Activated CD4-positive, alpha-beta T cell treated with anti-CD3 and anti-CD28 coated beads, Interleukin-10, Interleukin-2, amounts not matched to agents 100 ng/mL and 50 ng/mL, durations not matched to agents 16 hours and 8 hours (primary cell): ENCODE data around the gene LILRA6.
"Not testable (repeated sequence)": the region's sequence is repeated elsewhere in the genome, so short reads cannot be mapped to it uniquely, and the experiment has no call there.

Source experiments
- DNase-seq: peaks from one replicate; pipeline ENCODE4 v3.0.0-alpha.2; 2020

LILRA6 gene

GRCh38 chr19:54229146-54229545, 13.4 kb downstream of the LILRA6 start:
- DNase-seq: no peak

DNA sequence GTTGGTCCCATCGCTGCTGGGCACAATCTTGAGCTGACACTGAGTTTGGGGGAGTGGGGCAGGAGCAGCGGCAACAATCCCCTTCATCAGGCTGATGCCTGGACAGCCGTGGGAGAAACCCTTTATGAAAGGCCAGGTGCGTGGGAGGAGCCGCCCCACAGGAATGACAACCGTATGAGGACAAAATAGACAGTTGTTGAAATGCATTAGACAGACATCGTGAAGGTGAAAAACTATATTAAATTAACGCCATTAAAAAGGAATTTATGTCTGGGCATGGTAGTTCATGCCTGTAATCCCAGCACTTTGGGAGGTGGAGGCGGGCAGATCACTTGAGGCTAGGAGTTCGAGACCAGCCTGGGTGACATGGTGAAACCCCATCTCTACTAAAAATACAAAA, 18.0 kb downstream of the LILRA6 start:
- DNase-seq: not testable (repeated sequence)

DNA sequence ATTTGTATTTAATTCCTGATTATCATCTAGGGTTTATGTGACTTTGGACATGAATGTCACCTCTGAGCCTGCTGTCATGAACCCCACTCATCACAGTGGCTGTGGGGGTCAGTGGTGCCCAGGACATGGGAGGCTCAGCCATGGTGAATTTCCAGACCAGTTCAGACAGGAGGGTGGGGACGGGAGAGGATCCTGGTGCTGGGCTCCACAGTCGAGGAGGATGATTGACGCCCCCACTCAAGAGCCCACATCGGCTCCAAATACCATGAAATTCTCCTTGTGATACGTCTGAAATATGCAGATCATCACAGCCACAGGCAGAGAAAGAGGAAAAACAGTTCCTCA, 18.7 kb downstream of the LILRA6 start:
- not testable (repeated sequence) for DNase-seq

DNA sequence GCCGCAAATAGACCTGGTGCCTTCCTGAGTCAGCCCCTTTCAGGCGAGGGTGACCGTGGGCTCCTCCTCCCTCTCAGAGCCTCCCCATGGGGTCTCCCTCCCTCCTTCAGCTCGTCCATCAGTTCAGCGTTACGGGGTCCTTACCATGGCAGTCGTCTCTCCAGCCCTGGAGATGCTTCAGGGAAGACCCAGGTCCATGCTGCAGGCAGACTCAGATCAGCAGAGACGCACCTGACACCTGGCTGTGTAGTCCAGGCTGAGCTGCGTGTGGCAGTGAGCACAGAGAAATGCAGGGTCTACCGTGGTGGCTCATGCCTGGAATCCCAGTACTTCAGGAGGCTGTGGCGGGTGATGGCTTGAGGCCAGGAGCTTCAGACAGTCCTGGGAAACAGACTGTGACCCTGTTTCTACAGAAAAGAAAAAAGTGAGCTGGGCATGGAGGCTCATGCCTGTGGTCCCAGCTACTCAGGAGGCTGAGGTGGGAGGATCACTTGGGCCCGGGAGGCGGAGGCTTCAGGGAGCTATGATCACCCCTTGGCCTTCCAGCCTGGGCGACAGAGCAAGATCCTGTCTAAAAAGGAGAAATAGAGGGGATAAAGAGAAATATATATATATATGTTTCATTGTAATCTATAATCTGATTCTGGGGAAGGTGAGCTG, 19.2 kb downstream of the LILRA6 start:
- DNase-seq: not testable (repeated sequence)

- not testable (repeated sequence) for DNase-seq
Measured at GRCh38 chr19:54222474-54223276, 19.9 kb downstream of the LILRA6 start, which contains the start of gene LILRB3. TSS of gene LILRB3 (minus strand) at chr19:54223007. CDS start at chr19:54222976, 31 bp downstream.

DNA sequence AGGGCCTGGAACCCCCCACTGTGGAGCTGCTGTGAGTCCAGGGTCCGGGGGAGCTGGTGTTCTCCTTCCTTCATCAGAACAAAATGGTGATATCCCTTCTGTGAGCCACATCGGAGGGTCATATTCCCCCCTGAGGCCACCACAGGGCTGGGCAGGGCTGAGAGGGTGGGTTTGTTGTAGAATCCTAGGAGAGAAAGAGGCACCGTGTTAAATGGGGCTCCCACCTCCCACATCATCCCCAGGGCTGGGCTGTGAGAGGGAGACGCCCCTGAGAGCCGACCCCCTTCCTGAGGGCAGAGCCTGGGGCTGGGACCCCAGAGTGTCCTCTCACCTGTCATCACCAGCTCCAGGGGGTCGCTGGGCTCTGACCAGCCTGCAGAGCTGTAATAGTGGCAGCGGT, 20.6 kb downstream of the LILRA6 start:
- not testable (repeated sequence) for DNase-seq

DNA sequence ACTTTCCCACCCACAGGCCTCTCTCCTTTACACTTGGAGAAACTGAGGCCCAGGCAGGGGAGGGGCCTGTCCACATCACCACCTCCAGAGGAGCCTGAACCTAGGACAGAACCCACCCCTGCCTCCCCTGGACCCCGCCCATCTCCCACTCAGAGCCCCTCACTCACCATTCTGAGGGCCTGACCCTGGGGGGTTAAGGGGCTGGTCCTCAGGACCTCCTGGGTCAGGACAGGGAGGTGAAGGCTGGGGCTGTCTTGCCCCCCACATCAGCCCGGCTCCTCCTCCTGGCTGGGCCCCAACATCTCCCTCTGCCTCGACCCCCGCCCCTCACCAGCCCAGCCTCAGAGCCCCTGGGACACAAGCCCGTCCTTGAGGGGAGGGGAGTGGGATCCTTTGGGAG, 22.9 kb downstream of the LILRA6 start:
- not testable (repeated sequence) for DNase-seq

DNA sequence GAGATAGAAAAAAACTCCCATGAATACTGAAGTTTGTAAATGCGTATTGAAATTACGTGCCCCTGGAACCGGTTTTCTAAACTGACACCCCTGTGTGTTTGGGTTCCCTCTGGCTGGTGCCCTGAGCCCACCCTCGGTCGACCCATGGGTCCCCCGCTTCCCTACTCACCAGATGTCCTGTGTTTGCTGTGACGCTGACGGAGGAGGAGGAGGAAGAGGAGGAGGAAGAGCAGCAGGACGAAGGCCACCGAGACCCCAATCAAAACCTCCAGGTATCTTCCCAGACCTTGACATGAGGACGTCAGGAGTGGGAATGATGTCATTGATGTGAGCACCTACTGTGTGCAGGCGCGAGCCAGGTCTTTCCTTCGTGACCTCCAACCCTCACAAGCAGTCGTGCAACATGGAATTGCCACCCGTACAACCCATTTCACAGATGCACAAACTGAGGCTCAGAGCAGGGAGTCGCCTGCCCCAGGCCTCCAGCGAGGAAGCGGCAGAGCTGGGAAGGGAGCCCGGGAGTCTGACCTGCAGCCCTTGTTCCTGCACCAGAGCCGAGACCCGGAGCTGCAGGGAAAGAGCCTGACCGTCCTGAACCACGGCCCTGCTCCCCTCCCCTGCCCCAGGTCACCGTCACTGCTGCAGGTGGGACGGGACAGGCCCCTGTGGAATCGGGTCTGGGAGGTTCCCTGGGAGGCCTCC, 23.5 kb downstream of the LILRA6 start:
- no peak for DNase-seq

DNA sequence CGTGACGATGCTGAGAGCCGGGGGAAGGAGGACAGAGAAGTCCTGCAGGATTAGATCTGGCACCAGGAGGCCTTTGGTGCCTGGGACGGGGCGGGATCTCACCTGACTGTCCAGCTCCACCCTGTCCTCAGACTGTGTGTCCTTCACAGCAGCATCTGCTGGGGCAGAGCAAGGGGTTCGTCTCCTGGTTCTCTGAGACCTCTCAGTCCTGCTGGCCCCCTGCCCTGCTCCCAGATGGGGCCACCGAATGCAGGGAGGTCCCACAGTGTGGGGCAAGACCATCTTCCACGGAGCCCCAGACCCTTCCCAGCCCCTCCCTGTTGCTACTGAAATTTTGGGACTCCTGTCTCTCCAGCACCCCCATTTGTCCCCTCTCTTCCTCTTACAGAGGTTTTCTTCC, 24.3 kb downstream of the LILRA6 start:
- DNase-seq: no peak

DNA sequence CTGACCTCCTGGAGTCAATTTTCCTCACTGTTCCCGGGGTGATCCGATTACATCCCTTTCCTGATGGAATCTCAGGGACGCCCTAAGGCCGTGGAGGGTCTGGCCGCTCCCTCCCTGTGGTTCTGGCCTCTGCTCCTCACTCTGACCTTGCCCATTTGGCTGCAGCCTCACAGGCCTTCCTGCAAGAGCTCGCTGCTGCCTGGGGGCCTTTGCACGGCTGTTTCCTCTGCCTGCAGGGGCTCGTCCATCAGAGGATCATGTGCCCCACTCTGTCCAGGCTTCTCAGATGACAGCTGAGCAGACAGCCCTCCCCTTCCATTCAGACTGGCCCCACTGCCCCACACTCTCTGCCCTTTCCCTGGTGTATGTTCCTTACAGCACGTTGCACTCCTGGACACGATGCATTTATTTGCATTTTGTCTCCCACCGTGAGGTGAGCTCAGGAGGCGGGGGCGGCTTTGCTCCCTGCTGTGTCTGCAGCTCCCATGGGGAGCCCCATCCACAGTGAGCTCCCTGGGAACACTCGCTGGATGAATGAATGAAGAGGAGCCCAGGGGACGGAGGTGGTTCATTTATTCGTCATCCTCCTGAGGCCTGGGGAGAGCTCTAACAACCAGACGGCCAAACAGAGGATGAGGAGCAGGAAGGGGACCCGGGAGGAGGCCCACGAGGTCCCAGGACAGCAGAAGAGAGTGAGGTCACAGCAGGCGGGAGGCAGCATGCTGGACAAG, 24.9 kb downstream of the LILRA6 start:
- not testable (repeated sequence) for DNase-seq

- no peak for DNase-seq
Measured at GRCh38 chr19:54216869-54217268, 25.7 kb downstream of the LILRA6 start.

DNA sequence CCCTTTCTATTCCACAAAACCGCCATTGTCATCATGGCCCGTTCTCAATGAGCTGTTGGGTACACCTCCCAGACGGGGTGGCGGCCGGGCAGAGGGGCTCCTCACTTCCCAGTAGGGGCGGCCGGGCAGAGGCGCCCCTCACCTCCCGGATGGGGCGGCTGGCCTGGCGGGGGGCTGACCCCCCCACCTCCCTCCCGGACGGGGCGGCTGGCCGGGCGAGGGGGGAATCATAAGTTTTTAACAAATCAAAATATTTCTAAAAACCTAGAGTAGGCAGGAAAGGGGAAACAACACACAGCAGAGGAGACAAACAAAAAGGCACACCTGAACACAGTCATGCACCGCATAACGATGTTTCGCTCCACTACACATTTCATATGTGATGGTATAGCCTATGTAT, 27.9 kb downstream of the LILRA6 start:
- DNase-seq: not testable (repeated sequence)

DNA sequence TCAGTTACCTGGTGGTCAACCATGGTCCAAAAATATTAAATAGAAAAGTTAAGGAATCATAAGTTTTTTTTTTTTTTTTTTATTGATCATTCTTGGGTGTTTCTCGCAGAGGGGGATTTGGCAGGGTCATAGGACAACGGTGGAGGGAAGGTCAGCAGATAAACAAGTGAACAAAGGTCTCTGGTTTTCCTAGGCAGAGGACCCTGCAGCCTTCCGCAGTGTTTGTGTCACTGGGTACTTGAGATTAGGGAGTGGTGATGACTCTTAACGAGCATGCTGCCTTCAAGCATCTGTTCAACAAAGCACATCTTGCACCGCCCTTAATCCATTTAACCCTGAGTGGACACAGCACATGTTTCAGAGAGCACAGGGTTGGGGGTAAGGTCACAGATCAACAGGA, 28.4 kb downstream of the LILRA6 start:
- not testable (repeated sequence) for DNase-seq

- DNase-seq: no peak
Measured at GRCh38 chr19:54211235-54211634, 31.4 kb downstream of the LILRA6 start.

- DNase-seq: no peak
Measured at GRCh38 chr19:54209811-54210494, 32.6 kb downstream of the LILRA6 start.

DNA sequence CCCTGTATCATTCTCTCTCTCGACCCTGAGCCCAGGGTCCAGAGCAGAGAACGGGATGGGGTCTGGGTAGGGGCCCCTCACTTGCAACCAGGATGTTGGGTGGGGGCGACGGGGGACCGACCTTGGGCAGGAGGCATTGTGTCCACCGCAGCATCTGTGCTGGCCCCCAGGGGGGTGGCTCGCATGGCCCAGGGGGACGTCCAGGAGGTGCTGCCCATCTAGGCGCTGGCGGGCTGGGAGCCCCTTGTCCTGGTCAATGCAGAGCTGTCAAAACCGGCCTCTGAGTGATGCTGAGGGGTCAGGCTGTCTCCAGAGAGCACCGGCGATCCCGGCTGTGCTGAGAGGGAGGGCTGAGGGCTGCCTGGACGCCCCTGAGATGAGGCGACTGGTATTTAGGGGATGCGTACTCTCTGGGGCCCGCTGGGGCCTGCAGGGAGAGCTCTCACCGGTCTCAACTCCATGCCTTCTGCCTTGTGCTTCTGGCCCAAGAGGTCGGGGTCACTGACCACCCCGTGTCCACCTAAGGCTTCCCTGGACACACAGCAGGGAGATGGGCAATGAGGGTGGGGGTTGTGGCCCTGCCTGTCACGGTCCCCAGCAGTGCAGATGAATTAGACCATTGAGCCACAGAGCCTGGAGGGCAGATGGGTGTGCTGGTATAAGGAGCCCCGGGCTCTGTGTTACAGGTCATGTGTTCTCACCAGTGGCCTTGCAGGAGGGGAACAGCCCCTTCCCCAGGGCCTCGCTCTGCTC, 33.4 kb downstream of the LILRA6 start:
- DNase-seq: no peak

GRCh38 chr19:54208784-54209057, 33.9 kb downstream of the LILRA6 start:
- DNase-seq: no peak

GRCh38 chr19:54207983-54208783, 34.4 kb downstream of the LILRA6 start:
- DNase-seq: peak; percentile 65

DNA sequence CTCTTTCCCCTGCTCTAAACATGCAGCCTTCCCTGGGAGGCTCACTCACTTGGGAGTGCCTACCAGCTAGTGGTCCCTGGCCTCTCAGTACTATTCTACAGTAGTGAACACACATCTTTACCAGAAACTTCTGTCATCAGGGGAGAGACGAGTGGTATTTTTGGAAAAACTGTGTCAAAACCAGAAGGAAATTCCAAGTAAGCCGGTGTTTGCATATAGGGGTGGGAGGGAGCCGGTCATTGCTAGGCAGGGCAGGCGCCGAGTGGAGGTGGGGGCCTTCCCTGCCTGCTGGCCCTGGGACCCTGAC, 35.0 kb downstream of the LILRA6 start:
- DNase-seq: no peak

DNA sequence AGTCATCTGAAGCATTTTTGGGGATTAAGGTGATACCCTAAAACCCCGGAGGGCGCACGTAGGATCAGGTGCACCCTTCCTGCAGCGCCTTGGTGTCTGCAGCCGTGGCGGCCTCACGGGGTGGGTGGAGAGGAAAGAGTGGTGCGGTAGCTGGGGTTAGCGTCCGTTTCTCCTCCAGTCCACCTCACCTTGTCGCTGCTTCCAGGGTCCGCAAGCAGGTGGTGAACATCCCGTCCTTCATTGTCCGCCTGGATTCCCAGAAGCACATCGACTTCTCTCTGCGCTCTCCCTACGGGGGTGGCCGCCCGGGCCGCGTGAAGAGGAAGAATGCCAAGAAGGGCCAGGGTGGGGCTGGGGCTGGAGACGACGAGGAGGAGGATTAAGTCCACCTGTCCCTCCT, 35.4 kb downstream of the LILRA6 start:
- not testable (repeated sequence) for DNase-seq

DNA sequence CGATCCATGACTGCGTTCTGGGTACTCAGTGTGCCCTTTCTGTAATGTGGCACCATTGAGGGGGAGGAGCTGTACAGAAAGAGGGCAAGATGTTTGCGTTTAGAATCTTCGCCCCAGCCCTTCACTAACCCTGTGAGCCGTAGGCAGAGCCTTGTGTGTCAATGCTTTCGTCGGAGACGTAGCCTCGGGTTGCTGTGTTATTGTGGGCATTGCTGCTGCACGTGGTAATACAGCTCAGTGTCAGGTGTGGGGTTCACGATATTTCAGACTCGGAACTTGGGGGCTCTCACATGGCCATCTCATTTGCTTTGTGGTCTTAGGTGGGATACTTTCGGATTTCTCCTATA, 35.8 kb downstream of the LILRA6 start:
- no peak for DNase-seq
